Cardiac septum (tissue), 1 donor: ENCODE data around the gene PAQR6. TPM values are rescaled to one million over a fixed set of nuclear protein-coding genes. Genes with fewer than 3 reads are reported as not detected.

Source experiments
- DNase-seq: peaks from one replicate; pipeline ENCODE4 v3.0.0-alpha.2; 2020; ENCODE audit warnings: low spot score
- intact Hi-C: fragments of 100-400 bp; cut with DNase I; formaldehyde crosslinking; loops from one replicate; pipeline ENCODE4 v1.14.0; 2022
- total RNA-seq: library from RNA; stranded (reverse); fragmentation: NEBNext Ultra II Directional; extraction: Animal tissue kit (Norgen Biotek cat#: 25700); gene quantifications from one replicate; pipeline ENCODE4 v1.2.1, GENCODE V29; 2021
- donor health status: DM: no; HTN: no; CAD: no.

PAQR6 gene
- total RNA-seq, 1 donor from 2014 or later: 2.6 TPM

- no peak for DNase-seq
- intact Hi-C loops: loop anchor here (1.0 kb wide), 1 partner anchor 18 kb away; the partner anchor contains the start of gene SLC25A44
Observed at GRCh38 chr1:156212130-156212529, 35.7 kb downstream of the PAQR6 start.

GRCh38 chr1:156211243-156211642 is 36.6 kb downstream of the PAQR6 start:
- no peak for DNase-seq
- intact Hi-C loops: no loop called here

GRCh38 chr1:156204686-156205085 is 43.2 kb downstream of the PAQR6 start:
- no peak for DNase-seq
- intact Hi-C loops: no loop called here

- intact Hi-C loops: no loop called here
- no peak for DNase-seq
Observed at GRCh38 chr1:156203331-156203730, 44.5 kb downstream of the PAQR6 start.

GRCh38 chr1:156200044-156200443 is 47.8 kb downstream of the PAQR6 start:
- intact Hi-C loops: no loop called here
- no peak for DNase-seq

- intact Hi-C loops: no loop called here
- DNase-seq: no peak
Observed at GRCh38 chr1:156198831-156199349, 49.0 kb downstream of the PAQR6 start.

- DNase-seq: no peak
- intact Hi-C loops: no loop called here
Observed at GRCh38 chr1:156196445-156196844, 51.4 kb downstream of the PAQR6 start.

- intact Hi-C loops: loop anchor here (2.0 kb wide), 1 partner anchor 35 kb away; no protein-coding TSS in a partner anchor
Observed at GRCh38 chr1:156195853-156196252, 52.0 kb downstream of the PAQR6 start.

GRCh38 chr1:156194300-156194652 is 53.6 kb downstream of the PAQR6 start:
- DNase-seq: no peak
- intact Hi-C loops: loop anchor here (1.0 to 2.0 kb wide), 2 partner anchors 18 to 33 kb away; no protein-coding TSS in a partner anchor

More at GRCh38 chr1:156195853-156196252, 52.0 kb downstream of the PAQR6 start:
- no peak for DNase-seq

- DNase-seq: peak; percentile 98
- intact Hi-C loops: loop anchor here (1.0 to 2.0 kb wide), 2 partner anchors 19 to 33 kb away; no protein-coding TSS in a partner anchor
Observed at GRCh38 chr1:156193488-156194299, 54.2 kb downstream of the PAQR6 start, which contains the start of gene SLC25A44. Gene SLC25A44, plus strand, starts transcription at chr1:156194104. Its CDS starts 5,744 bp downstream, at chr1:156199848.

Other genes starting within 250 kb of the PAQR6 start
- 81.2 TPM for gene SSR2, start 227.1 kb downstream of the PAQR6 start, total RNA-seq
- gene UBQLN4, start 194.3 kb downstream of the PAQR6 start, total RNA-seq: 26.3 TPM
- gene LAMTOR2, start 193.3 kb downstream of the PAQR6 start, total RNA-seq: 49.8 TPM
- gene RAB25, start 186.9 kb downstream of the PAQR6 start, total RNA-seq: not detected
- 0.24 TPM for gene MEX3A, start 165.6 kb downstream of the PAQR6 start, total RNA-seq
- gene LMNA, start 133.3 kb downstream of the PAQR6 start, total RNA-seq: 298 TPM
- 2.7 TPM for gene SEMA4A, start 94.5 kb downstream of the PAQR6 start, total RNA-seq
- 15.4 TPM for gene SLC25A44, start 54.0 kb downstream of the PAQR6 start, total RNA-seq
- gene PMF1, start 35.0 kb downstream of the PAQR6 start, total RNA-seq: 54.3 TPM
- 0.78 TPM for gene BGLAP, start 5.9 kb downstream of the PAQR6 start, total RNA-seq
- gene SMG5, start 34.8 kb upstream of the PAQR6 start, total RNA-seq: 112 TPM
- 2.2 TPM for gene TMEM79, start 36.3 kb upstream of the PAQR6 start, total RNA-seq
- 15.2 TPM for gene GLMP, start 47.6 kb upstream of the PAQR6 start, total RNA-seq
- not detected for gene VHLL, start 51.3 kb upstream of the PAQR6 start, total RNA-seq
- 127 TPM for gene CCT3, start 90.2 kb upstream of the PAQR6 start, total RNA-seq
- gene TSACC, start 90.5 kb upstream of the PAQR6 start, total RNA-seq: not detected
- gene RHBG, start 121.2 kb upstream of the PAQR6 start, total RNA-seq: not detected